22Rv1 (cell line): ENCODE results near the gene FNBP1.
"Not testable (repeated sequence)": the region's sequence is repeated elsewhere in the genome, so short reads cannot be mapped to it uniquely, and the experiment has no call there.

Source experiments
- H3K27ac ChIP-seq: fragments of 450-650 bp; 2 replicates; pipeline ENCODE4 v1.5.1; 2017
- CTCF ChIP-seq: fragments of 450-650 bp; IDR thresholded peaks from 2 replicates; pipeline ENCODE4 v1.5.1; 2017; ENCODE audit warnings: mild to moderate bottlenecking
- ZFX ChIP-seq: fragments of 450-650 bp; IDR thresholded peaks from 2 replicates; pipeline ENCODE4 v1.6.1; 2017; ENCODE audit warnings: antibody characterized with exemption, borderline replicate concordance

FNBP1 gene

GRCh38 chr9:129996161-129996830 is 46.7 kb downstream of the FNBP1 start:
- TF ChIP-seq ZFX (no peak), CTCF (no peak)
- no peak overlapping the region for H3K27ac ChIP-seq

DNA sequence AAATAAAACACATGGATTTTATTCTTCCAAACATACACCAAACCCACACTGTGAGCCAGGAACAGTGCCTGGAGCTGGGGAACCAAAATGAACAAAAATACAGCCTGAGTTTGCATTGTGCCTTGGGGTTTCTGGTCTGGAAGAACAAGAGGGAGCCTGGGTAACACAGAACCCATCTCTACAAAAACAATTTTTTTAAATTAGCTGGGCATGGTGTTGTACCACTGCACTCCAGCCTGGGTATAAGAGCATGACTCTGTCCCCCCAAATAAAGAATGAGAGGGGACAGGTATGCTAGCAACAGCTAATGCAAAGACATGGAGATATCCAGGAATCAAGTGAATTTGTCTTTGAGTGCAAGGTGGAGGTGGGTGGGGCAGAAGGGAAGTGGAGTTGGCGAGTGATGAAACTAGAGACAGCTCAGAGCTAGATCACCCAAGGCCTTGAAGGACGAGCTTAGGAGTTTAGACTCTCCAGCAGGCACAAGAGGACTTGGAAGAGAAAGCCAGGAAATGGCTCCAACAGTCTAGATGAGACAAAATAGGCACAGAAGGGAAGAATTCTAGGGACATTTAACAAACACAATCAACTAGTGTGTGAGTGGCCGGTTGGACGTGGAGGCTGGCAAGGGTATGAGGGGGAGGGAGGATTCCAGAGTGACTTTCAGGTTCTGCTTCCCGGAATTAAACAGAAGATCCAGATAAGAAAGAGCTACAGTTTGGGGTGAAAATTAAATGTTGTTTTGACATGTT is 47.4 kb downstream of the FNBP1 start:
- TF ChIP-seq ZFX, result no peak
- no peak for TF ChIP-seq CTCF
- H3K27ac ChIP-seq, result no peak overlapping the region

DNA sequence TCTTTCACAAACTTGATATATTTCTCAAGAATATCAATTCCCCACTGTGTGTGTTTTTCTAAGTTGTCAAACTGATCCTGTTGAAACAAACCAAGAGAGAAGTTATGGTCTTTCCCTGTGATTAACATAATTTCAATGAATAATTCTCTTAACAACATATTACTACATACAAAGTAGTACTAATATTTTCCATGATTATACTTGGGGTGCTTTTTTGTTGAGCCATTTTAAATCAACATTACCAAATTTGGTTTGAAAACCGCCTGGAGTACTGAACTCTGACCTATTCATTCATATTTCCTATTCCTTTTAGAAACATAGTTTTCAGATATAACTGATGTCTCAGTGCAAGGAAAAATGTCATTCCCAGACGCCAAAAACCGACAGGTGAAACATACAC is 48.1 kb downstream of the FNBP1 start:
- TF ChIP-seq CTCF (no peak), ZFX (no peak)
- no peak overlapping the region for H3K27ac ChIP-seq

GRCh38 chr9:129991139-129991538 is 51.9 kb downstream of the FNBP1 start:
- H3K27ac ChIP-seq, result not testable (repeated sequence)

- H3K27ac ChIP-seq, result no peak overlapping the region
- no peak for TF ChIP-seq CTCF
- no peak for TF ChIP-seq ZFX
These were observed 52.5 kb downstream of the FNBP1 start for GRCh38 chr9:129990269-129991010.

- H3K27ac ChIP-seq, result no peak overlapping the region
- TF ChIP-seq CTCF (no peak), ZFX (no peak)
These were observed 53.2 kb downstream of the FNBP1 start for GRCh38 chr9:129989740-129990139.

GRCh38 chr9:129989362-129989708 is 53.7 kb downstream of the FNBP1 start:
- no peak overlapping the region for H3K27ac ChIP-seq
- TF ChIP-seq CTCF (no peak), ZFX (no peak)
